Tibial artery (tissue), 4 donors: Measurements from ENCODE around the gene NEK2.

ENCODE experiments used
- DNase-seq, 2 donors: peaks; one replicate each; pipeline ENCODE4 v3.0.0-alpha.2; 2019
- H3K27ac ChIP-seq, 2 donors: fragments of 200-600 bp; sonication (generic) in 1 of 2; 1 replicate in 1 of 2; 2 replicates in 1 of 2; pipeline ENCODE4 v1.5.1; 2018 to 2019; ENCODE audit warnings: mild to moderate bottlenecking in 1 of 2
- H3K27me3 ChIP-seq, 2 donors: fragments of 200-600 bp; sonication (generic) in 1 of 2; one replicate each; pipeline versions ENCODE4 v1.5.1 to v1.6.0; 2016 to 2019
- H3K36me3 ChIP-seq, 3 donors: fragments of 200-600 bp; sonication (generic) in 2 of 3; one replicate each; pipeline ENCODE4 v1.5.1; 2016 to 2019; ENCODE audit warnings: mild to moderate bottlenecking in 2 of 3
- H3K4me1 ChIP-seq, 4 donors: fragments of 200-600 bp; sonication (generic) in 2 of 4; 1 replicate in 3 of 4; 2 replicates in 1 of 4; pipeline ENCODE4 v1.5.1; 2016 to 2019
- H3K4me3 ChIP-seq, 2 donors: fragments of 200-600 bp; sonication (generic) in 1 of 2; 1 replicate in 1 of 2; 2 replicates in 1 of 2; pipeline ENCODE4 v1.5.1; 2018 to 2019; ENCODE audit warnings: mild to moderate bottlenecking in 2 of 2
- H3K9me3 ChIP-seq, 3 donors: fragments of 200-600 bp; sonication (generic) in 1 of 3; one replicate each; pipeline ENCODE4 v1.5.1; 2016 to 2019
- intact Hi-C: fragments of 100-400 bp; cut with DNase I; formaldehyde crosslinking; loops from one replicate; pipeline ENCODE4 v1.15.0; 2023; ENCODE audit warnings: low total_unique reads
- TF ChIP-seq, protein P1 (sequence below), 2 experiments: fragments of 200-600 bp in 1 of 2; fragments of 450-650 bp in 1 of 2; IDR thresholded peaks; one replicate each; pipeline ENCODE4 v1.5.1; 2017 to 2019; ENCODE audit warnings: antibody characterized with exemption in 2 of 2, mild to moderate bottlenecking in 1 of 2, moderate library complexity in 1 of 2

Gene NEK2

DNA sequence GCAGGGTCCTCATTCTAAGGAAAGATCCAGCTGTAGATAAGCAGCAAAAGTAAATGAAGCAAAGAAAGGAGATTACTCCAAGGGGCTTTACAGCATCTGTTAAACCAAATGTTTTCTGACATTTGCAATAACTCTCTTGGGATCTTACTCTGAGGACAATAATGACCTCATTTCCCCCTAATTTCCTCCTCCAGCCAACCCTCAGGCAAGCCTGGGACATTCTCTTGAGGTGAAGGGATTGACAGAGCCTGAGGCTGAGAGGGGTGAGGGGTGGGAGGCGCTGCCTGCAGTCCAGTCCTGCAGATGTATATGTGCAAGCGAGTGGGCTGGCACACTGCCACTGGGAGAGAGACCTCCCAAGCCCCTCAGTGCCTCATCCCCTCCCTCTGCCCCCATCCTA, 40.5 kb upstream of the NEK2 start:
- no peak for DNase-seq
- TF ChIP-seq, protein P1, sequence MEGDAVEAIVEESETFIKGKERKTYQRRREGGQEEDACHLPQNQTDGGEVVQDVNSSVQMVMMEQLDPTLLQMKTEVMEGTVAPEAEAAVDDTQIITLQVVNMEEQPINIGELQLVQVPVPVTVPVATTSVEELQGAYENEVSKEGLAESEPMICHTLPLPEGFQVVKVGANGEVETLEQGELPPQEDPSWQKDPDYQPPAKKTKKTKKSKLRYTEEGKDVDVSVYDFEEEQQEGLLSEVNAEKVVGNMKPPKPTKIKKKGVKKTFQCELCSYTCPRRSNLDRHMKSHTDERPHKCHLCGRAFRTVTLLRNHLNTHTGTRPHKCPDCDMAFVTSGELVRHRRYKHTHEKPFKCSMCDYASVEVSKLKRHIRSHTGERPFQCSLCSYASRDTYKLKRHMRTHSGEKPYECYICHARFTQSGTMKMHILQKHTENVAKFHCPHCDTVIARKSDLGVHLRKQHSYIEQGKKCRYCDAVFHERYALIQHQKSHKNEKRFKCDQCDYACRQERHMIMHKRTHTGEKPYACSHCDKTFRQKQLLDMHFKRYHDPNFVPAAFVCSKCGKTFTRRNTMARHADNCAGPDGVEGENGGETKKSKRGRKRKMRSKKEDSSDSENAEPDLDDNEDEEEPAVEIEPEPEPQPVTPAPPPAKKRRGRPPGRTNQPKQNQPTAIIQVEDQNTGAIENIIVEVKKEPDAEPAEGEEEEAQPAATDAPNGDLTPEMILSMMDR (IDR thresholded peaks at IDR 0.05): no peak
- intact Hi-C loops: no loop called here

DNA sequence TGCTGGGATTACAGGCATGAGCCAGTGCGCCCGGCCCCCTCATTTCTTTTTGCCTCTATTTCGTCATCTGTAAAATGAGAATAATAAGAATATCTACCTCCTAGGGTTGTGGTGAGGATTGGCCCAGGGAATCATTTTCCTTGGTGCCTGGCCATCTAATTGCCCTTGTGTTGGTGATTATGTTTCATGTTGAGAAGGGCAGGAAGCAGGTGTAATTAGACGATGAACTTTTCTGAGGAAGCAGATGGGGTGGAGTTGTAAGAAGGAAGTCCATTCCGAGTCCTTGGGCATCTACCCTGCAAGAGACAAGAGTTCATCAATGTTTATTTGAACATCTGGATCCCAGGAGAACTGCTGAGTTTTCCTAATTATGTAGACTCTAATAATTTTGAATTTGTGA, 38.7 kb upstream of the NEK2 start:
- H3K4me3 ChIP-seq: no peak overlapping the region
- H3K27me3 ChIP-seq: no peaks in the 10 kb centered on the region
- TF ChIP-seq, protein P1 (IDR thresholded peaks at IDR 0.05): no peak
- no peaks in the 10 kb centered on the region for H3K9me3 ChIP-seq
- H3K36me3 ChIP-seq: no peaks in the 10 kb centered on the region
- H3K4me1 ChIP-seq: no peaks in the 10 kb centered on the region
- H3K27ac ChIP-seq: no peak overlapping the region
- intact Hi-C loops: no loop called here
- no peak for DNase-seq

More for the DNA sequence above, 40.5 kb upstream of the NEK2 start:
- Histone ChIP-seq H3K9me3 (no peaks in the 10 kb centered on the region), H3K4me3 (no peak overlapping the region), H3K4me1 (no peaks in the 10 kb centered on the region), H3K27me3 (no peaks in the 10 kb centered on the region), H3K36me3 (no peaks in the 10 kb centered on the region), H3K27ac (no peak overlapping the region)

DNA sequence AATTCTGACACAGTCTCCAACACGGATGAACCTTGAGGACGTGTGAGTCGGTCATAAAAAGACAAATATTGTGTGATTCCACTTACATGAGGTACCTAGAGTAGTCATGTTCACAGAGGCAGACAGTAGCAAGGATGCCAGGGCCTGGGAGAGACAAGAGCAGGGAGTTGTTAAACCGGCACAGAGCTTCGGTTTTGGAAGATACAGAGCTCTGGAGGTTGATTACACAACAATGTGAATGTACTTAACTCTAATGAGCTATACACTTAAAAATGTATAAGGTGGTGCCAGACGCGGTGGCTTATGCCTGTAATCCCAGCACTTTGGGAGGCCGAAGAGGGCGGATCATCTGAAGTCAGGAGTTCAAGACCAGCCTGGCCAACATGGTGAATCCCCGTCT, 37.8 kb upstream of the NEK2 start:
- no peaks in the 10 kb centered on the region for H3K4me1 ChIP-seq
- TF ChIP-seq, protein P1 (IDR thresholded peaks at IDR 0.05): no peak
- H3K4me3 ChIP-seq: no peak overlapping the region
- H3K27me3 ChIP-seq: no peaks in the 10 kb centered on the region
- H3K36me3 ChIP-seq: no peaks in the 10 kb centered on the region
- no peak for DNase-seq
- no peaks in the 10 kb centered on the region for H3K9me3 ChIP-seq
- intact Hi-C loops: no loop called here
- no peak overlapping the region for H3K27ac ChIP-seq

DNA sequence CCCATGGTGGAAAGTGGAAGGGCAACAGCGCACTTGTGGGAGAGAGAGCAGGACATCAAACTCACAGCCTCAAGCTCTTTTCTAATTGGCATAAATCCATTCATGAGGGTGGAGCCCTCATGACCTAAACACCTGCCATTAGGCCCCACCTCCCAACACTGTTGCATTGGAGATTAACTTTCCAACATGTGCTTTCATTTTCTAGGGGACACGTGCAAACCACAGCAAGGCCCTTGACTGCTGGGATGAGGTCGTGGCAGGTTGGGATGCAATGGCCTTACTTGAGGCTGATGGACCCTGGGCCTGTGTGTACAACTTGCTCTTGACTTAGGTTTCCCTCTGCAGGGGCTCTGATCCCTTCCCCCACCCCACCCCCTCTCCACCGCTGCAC, 35.9 kb upstream of the NEK2 start:
- intact Hi-C loops: no loop called here
- Histone ChIP-seq H3K4me1 (no peaks in the 10 kb centered on the region), H3K27ac (no peak overlapping the region), H3K36me3 (no peaks in the 10 kb centered on the region), H3K9me3 (no peaks in the 10 kb centered on the region), H3K27me3 (no peaks in the 10 kb centered on the region), H3K4me3 (no peak overlapping the region)
- TF ChIP-seq, protein P1 (IDR thresholded peaks at IDR 0.05): no peak
- DNase-seq: no peak

DNA sequence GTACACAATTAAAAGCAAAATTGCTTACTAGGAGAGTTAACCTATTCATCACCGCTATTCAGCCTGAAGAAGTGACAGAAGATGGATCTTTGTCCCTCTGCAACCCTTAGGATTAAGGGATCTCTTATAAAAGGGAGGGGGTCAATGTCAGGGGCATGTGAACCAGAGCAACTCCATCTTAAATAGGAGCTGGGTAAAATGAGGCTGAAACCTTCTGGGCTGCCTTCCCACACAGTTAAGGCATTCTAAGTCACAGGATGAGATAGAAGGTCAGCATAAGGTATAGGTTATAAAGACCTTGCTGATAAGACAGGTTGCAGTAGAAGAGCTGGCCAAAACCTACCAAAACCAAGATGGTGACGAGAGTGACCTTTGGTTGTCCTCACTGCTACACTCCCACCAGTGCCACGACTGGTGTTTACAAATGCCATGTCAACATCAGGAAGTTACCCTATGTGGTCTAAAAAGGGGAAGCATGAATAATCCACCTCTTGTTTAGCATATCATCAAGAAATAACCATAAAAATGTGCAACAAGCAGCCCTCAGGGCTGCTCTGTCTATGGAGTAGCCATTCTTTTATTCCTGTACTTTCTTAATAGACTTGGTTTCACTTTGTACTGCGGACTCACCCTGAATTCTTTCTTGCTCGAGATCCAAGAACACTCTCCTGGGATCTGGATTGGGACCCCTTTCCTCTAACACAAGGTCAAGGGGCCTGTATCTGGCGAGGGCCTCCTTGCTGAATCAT, 35.3 kb upstream of the NEK2 start:
- H3K36me3 ChIP-seq: no peaks in the 10 kb centered on the region
- no peaks in the 10 kb centered on the region for H3K27me3 ChIP-seq
- TF ChIP-seq, protein P1 (IDR thresholded peaks at IDR 0.05): no peak
- no peaks in the 10 kb centered on the region for H3K4me1 ChIP-seq
- no peak overlapping the region for H3K27ac ChIP-seq
- intact Hi-C loops: no loop called here
- no peak for DNase-seq
- no peak overlapping the region for H3K4me3 ChIP-seq
- H3K9me3 ChIP-seq: no peaks in the 10 kb centered on the region

DNA sequence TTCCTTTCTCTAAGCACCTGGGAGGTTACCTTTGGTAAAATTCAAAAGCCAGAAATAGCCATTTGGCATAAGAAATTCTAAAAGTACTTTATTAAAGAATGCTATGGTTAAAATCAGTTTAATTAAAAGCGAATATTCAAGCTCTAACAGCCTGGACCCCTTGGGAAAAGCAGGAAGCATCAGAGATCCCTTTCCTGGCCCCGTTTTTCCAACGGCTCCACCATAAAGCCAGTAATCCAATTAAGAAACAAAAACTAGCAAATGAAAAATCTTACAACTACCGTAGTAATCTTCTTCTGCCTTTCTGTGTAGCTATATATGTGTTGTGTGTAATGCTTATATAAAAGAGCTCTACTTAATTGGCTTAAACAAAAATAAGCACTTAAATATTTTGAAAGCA, 33.5 kb upstream of the NEK2 start:
- Histone ChIP-seq H3K36me3 (no peaks in the 10 kb centered on the region), H3K27me3 (no peaks in the 10 kb centered on the region), H3K9me3 (no peaks in the 10 kb centered on the region), H3K4me3 (no peak overlapping the region), H3K4me1 (no peaks in the 10 kb centered on the region), H3K27ac (no peak overlapping the region)
- intact Hi-C loops: no loop called here
- no peak for DNase-seq
- TF ChIP-seq, protein P1 (IDR thresholded peaks at IDR 0.05): no peak
